GM21576 (cell line): ENCODE results near the gene EIF2B1.

Source experiments
- ATAC-seq: cut with Tn5 transposase; IDR thresholded peaks from one replicate; pipeline ENCODE4 v1.9.1; 2021; ENCODE audit warnings: mild to moderate bottlenecking, moderate library complexity; ENCODE audit not compliant: unreplicated experiment

The EIF2B1 gene

GRCh38 chr12:123571343-123571813 is 62.1 kb downstream of the EIF2B1 start:
- ATAC-seq, result no peak
